Natural killer cell treated with Interleukin-12 subunit alpha and Interleukin-12 subunit beta and Interleukin-15 and Interleukin-18, amount 100 ng/mL, for 72 hours (primary cell): ENCODE data around the gene SULT1C2. TPM values are rescaled to one million over a fixed set of nuclear protein-coding genes. Genes with fewer than 3 reads are reported as not detected.
A peak's percentile ranks its signal among the peaks of the same experiment; 100 is the strongest.
"Not testable (repeated sequence)": the region's sequence is repeated elsewhere in the genome, so short reads cannot be mapped to it uniquely, and the experiment has no call there.

Experiments used
- ATAC-seq, 2 donors: fragments of 150-1000 bp; cut with Tn5 transposase in 1 of 2; sonication (Bioruptor Pico), chemical (Tn5 transposase) in 1 of 2; 2 replicates each; pipeline ENCODE4 v1.10.0; 2021
- DNase-seq: peaks from one replicate; pipeline ENCODE4 v3.0.0; 2022; ENCODE audit warnings: low spot score
- H3K27ac Mint-ChIP-seq, 2 donors: 1 replicate in 1 of 2; 2 replicates in 1 of 2; pipeline ENCODE4 v1.8.0; 2022; ENCODE audit warnings: mixed read lengths in 2 of 2, mild to moderate bottlenecking in 1 of 2, moderate library complexity in 1 of 2
- H3K27me3 Mint-ChIP-seq, 2 donors: 1 replicate in 1 of 2; 2 replicates in 1 of 2; pipeline ENCODE4 v1.8.0; 2022; ENCODE audit warnings: mixed read lengths in 2 of 2
- H3K36me3 Mint-ChIP-seq: one replicate; pipeline ENCODE4 v1.8.0; 2022; ENCODE audit warnings: mixed read lengths
- H3K4me1 Mint-ChIP-seq, 2 donors: 1 replicate in 1 of 2; 2 replicates in 1 of 2; pipeline ENCODE4 v1.8.0; 2022; ENCODE audit warnings: low read depth in 2 of 2, mixed read lengths in 2 of 2, mild to moderate bottlenecking in 1 of 2
- H3K4me3 Mint-ChIP-seq: one replicate; pipeline ENCODE4 v1.8.0; 2022; ENCODE audit warnings: mixed read lengths
- H3K9me3 Mint-ChIP-seq: 2 replicates; pipeline ENCODE4 v1.8.0; 2022; ENCODE audit warnings: mixed read lengths
- total RNA-seq, 2 donors: library from RNA; stranded (reverse); gene quantifications; one replicate each; pipeline ENCODE4 v1.2.3, GENCODE V29; 2022

Gene SULT1C2
- total RNA-seq, 2 donors from 2014 or later: not detected

GRCh38 chr2:108270768-108271506 lies 17.8 kb upstream of the SULT1C2 start:
- H3K4me3 Mint-ChIP-seq: no peak overlapping the region
- H3K36me3 Mint-ChIP-seq: no peaks in the 10 kb centered on the region

DNA sequence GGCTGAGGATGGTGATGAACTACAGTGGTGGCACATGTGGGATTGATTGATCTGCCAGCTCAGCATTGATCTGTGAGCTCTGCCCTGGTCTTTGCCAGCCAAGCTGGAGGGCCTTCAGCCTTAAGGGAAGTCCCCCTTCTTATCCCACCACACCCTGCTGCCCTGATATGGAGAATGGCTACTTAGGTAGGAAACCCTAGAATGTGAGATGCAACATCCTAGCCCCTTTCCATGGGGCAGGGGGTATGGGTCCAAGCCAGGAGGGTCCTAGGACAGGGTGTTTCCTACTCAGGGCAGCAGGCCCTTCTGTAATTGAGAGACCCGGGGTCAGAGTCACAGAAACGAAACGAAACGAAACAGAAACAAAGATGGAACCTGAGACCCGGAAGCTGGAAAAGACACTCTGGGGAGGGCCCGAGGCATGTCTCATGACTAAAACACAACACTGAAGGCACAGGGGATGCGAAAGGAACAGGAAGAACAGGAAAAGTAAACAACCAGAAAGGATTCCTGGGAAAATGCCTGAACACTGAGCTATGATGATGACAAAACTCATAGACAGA lies 16.9 kb upstream of the SULT1C2 start:
- no peak for DNase-seq
- peak in 1 of 2 donors; percentile 22 for ATAC-seq
- no peak overlapping the region for H3K27ac Mint-ChIP-seq
- peaks cover 2 to 5% of the 10 kb centered on the region in 2 donors for H3K27me3 Mint-ChIP-seq
- no peaks in the 10 kb centered on the region for H3K4me1 Mint-ChIP-seq
- H3K9me3 Mint-ChIP-seq: no peaks in the 10 kb centered on the region
- no peak overlapping the region for H3K4me3 Mint-ChIP-seq
- no peaks in the 10 kb centered on the region for H3K36me3 Mint-ChIP-seq

More at GRCh38 chr2:108270768-108271506, 17.8 kb upstream of the SULT1C2 start:
- Mint-ChIP-seq H3K27ac (no peak overlapping the region), H3K4me1 (no peaks in the 10 kb centered on the region), H3K27me3 (peaks cover 3 to 5% of the 10 kb centered on the region in 2 donors), H3K9me3 (no peaks in the 10 kb centered on the region)
- DNase-seq: no peak
- no peak for ATAC-seq

GRCh38 chr2:108278631-108279030 lies 10.1 kb upstream of the SULT1C2 start:
- DNase-seq: no peak
- ATAC-seq: no peak
- Mint-ChIP-seq H3K27ac (no peak overlapping the region), H3K4me1 (no peaks in the 10 kb centered on the region), H3K4me3 (no peak overlapping the region), H3K27me3 (peaks cover 0 to 3% of the 10 kb centered on the region in 2 donors), H3K9me3 (no peaks in the 10 kb centered on the region), H3K36me3 (no peaks in the 10 kb centered on the region)

- Mint-ChIP-seq H3K4me1 (no peaks in the 10 kb centered on the region), H3K4me3 (no peak overlapping the region), H3K36me3 (no peaks in the 10 kb centered on the region), H3K27ac (no peak overlapping the region), H3K27me3 (peaks cover 0 to 3% of the 10 kb centered on the region in 2 donors), H3K9me3 (no peaks in the 10 kb centered on the region)
- DNase-seq (no peak), ATAC-seq (no peak)
These were observed 9.2 kb upstream of the SULT1C2 start for GRCh38 chr2:108279468-108279867.

- DNase-seq (no peak), ATAC-seq (no peak)
- H3K9me3 Mint-ChIP-seq: peaks cover 3% of the 10 kb centered on the region
- H3K4me1 Mint-ChIP-seq: no peaks in the 10 kb centered on the region
- H3K27ac Mint-ChIP-seq: no peak overlapping the region
- H3K36me3 Mint-ChIP-seq: no peaks in the 10 kb centered on the region
- H3K4me3 Mint-ChIP-seq: no peak overlapping the region
- peaks cover 6 to 7% of the 10 kb centered on the region in 2 donors for H3K27me3 Mint-ChIP-seq
These were observed 8.2 kb upstream of the SULT1C2 start for GRCh38 chr2:108280466-108280865.

DNA sequence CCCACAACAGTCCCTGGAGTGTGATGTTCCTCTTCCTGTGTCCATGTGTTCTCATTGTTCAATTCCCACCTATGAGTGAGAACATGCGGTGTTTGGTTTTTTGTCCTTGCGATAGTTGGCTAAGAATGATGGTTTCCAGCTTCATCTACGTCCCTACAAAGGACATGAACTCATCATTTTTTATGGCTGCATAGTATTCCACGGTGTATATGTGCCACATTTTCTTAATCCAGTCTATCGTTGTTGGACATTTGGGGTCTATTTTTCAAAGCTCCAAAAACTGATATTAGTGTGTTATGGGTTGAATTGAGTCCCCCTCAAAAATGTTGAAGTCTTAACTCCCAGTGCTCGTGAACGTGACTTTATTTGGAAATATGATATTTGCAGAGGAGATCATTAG lies 4.1 kb upstream of the SULT1C2 start:
- H3K36me3 Mint-ChIP-seq: not testable (repeated sequence)
- peaks cover 9 to 17% of the 10 kb centered on the region in 2 donors for H3K27me3 Mint-ChIP-seq

DNA sequence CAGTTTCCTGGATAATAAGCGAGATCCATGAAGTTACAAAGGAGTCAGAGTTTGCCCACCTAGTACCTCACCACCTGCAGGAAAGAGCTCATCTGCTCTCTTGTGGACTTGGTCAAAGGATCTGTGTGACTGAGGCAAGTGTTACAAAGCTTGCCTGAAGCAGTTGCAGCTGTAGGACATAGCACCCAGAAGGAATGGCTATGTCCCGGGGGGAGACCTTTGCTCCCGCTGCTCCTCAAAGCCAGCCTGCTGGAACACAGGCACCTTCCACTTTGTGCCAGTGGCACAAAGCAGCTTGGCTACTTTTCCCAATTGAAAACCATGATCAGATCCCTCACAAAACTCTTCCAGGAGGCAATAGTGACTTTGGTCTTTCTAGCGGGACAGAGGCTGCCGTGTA lies 3.1 kb upstream of the SULT1C2 start:
- peaks cover 3% of the 10 kb centered on the region for H3K9me3 Mint-ChIP-seq
- no peak overlapping the region for H3K27ac Mint-ChIP-seq

More for the DNA sequence above, 4.1 kb upstream of the SULT1C2 start:
- ATAC-seq, H3K4me3 Mint-ChIP-seq, H3K4me1 Mint-ChIP-seq, DNase-seq, H3K9me3 Mint-ChIP-seq, H3K27ac Mint-ChIP-seq: not testable (repeated sequence)

DNA sequence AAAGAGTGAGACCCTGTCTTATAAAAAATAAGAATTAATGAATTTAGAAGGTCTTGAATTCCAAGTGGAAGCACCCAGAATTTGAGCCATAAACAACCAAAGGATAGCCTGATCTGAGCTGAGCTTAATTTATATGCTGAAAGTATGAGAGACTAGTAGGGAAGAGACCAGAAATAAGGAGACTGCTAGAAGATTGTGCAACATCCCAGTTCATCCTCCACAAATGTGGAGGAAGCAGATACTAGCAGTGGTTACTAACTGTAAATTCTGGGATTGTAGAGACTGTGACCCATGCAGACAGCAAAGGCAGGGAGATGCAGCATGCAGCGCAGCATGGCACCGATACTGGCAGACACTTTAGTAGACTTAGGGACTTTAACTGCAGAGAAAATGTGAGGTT lies 1.5 kb upstream of the SULT1C2 start:
- peaks cover 3% of the 10 kb centered on the region for H3K9me3 Mint-ChIP-seq
- peaks cover 13 to 17% of the 10 kb centered on the region in 2 donors for H3K27me3 Mint-ChIP-seq
- H3K36me3 Mint-ChIP-seq: no peaks in the 10 kb centered on the region
- ATAC-seq (no peak), DNase-seq (no peak)
- no peak overlapping the region for H3K4me3 Mint-ChIP-seq
- H3K27ac Mint-ChIP-seq: no peak overlapping the region
- H3K4me1 Mint-ChIP-seq: no peaks in the 10 kb centered on the region

More for the DNA sequence above, 3.1 kb upstream of the SULT1C2 start:
- peaks cover 9 to 17% of the 10 kb centered on the region in 2 donors for H3K27me3 Mint-ChIP-seq
- H3K4me1 Mint-ChIP-seq: no peaks in the 10 kb centered on the region
- no peaks in the 10 kb centered on the region for H3K36me3 Mint-ChIP-seq
- H3K4me3 Mint-ChIP-seq: no peak overlapping the region
- no peak for ATAC-seq
- DNase-seq: no peak

DNA sequence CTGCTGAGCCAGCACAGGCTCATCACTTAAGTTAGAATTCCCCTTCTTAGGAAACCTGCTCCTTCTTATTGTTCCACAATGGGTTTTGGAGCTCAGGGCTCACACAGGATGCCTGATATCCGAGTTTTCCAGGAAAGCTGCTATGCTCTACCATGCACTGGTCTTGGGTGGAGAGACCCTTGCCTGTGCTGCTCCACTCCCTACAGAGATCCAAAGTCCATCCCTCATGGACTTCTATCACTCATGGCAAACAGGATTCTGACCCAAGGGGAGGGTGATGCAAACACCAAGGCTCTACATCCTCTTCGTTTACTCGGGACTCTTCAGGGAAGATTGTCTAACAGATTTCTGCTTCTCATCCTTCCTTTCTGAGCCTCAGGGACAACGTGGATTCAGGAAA lies 5.2 kb downstream of the SULT1C2 start:
- DNase-seq: no peak
- no peak overlapping the region for H3K27ac Mint-ChIP-seq
- no peak for ATAC-seq
- no peaks in the 10 kb centered on the region for H3K36me3 Mint-ChIP-seq
- H3K4me3 Mint-ChIP-seq: no peak overlapping the region
- H3K9me3 Mint-ChIP-seq: no peaks in the 10 kb centered on the region
- peaks cover 0 to 7% of the 10 kb centered on the region in 2 donors for H3K27me3 Mint-ChIP-seq
- H3K4me1 Mint-ChIP-seq: no peaks in the 10 kb centered on the region

GRCh38 chr2:108297436-108298141 lies 8.9 kb downstream of the SULT1C2 start:
- H3K27me3 Mint-ChIP-seq: peaks cover 3 to 6% of the 10 kb centered on the region in 2 donors
- H3K9me3 Mint-ChIP-seq: no peaks in the 10 kb centered on the region
- H3K4me1 Mint-ChIP-seq: peaks cover 0 to 2% of the 10 kb centered on the region in 2 donors
- H3K36me3 Mint-ChIP-seq: no peaks in the 10 kb centered on the region
- no peak for ATAC-seq
- H3K27ac Mint-ChIP-seq: no peak overlapping the region
- H3K4me3 Mint-ChIP-seq: no peak overlapping the region
- DNase-seq: no peak

- Mint-ChIP-seq H3K9me3 (no peaks in the 10 kb centered on the region), H3K27ac (no peak overlapping the region), H3K4me1 (peaks cover 0 to 8% of the 10 kb centered on the region in 2 donors), H3K4me3 (no peak overlapping the region), H3K36me3 (no peaks in the 10 kb centered on the region), H3K27me3 (peaks cover 3 to 10% of the 10 kb centered on the region in 2 donors)
- no peak for DNase-seq
- ATAC-seq: no peak
These were observed 12.9 kb downstream of the SULT1C2 start for GRCh38 chr2:108301558-108301957.

DNA sequence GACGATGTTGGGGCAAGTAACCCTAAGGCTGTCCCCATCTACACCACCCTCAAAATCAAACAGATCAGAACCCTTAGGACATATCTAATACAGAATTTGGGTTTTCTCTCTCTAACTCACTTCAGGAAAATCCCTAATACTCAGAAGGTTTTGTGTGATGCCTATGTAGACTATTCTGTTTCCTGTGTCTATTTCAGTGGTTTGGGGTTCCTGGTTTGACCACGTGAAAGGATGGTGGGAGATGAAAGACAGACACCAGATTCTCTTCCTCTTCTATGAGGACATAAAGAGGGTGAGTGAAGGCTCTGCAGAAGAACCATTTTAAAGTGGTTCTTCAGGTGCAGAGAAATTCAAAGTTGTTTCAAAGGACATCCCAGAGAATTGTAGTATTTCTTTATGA lies 16.3 kb downstream of the SULT1C2 start:
- no peaks in the 10 kb centered on the region for H3K36me3 Mint-ChIP-seq
- ATAC-seq: peak in 1 of 2 donors; percentile 43
- DNase-seq: no peak
- no peak overlapping the region for H3K4me3 Mint-ChIP-seq
- peaks cover 0 to 8% of the 10 kb centered on the region in 2 donors for H3K4me1 Mint-ChIP-seq
- H3K27me3 Mint-ChIP-seq: peaks cover 6 to 21% of the 10 kb centered on the region in 2 donors
- H3K27ac Mint-ChIP-seq: no peak overlapping the region
- H3K9me3 Mint-ChIP-seq: no peaks in the 10 kb centered on the region

DNA sequence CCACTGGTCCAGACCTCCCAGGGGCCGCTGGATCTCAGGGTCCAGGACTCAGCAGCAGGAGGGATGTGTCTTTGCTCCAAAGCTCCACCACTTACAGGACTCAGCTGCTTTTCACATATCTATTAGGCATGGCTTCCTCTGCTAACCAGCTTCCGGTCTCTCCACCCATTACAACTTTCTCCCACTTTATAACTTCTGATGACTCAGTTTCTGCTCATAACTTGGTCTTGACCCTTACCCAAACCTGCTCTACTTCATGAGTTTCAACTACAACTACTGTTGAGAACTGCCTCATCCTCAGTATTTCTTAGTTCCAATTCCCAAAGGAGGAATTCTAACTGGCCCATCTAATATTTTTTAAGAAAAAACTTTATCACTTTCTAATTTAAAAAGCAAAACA lies 17.2 kb downstream of the SULT1C2 start:
- H3K4me1 Mint-ChIP-seq: peaks cover 0 to 7% of the 10 kb centered on the region in 2 donors
- H3K4me3 Mint-ChIP-seq: no peak overlapping the region
- H3K27ac Mint-ChIP-seq: no peak overlapping the region
- H3K9me3 Mint-ChIP-seq: no peaks in the 10 kb centered on the region
- H3K36me3 Mint-ChIP-seq: no peaks in the 10 kb centered on the region
- no peak for DNase-seq
- peaks cover 5 to 21% of the 10 kb centered on the region in 2 donors for H3K27me3 Mint-ChIP-seq
- no peak for ATAC-seq

DNA sequence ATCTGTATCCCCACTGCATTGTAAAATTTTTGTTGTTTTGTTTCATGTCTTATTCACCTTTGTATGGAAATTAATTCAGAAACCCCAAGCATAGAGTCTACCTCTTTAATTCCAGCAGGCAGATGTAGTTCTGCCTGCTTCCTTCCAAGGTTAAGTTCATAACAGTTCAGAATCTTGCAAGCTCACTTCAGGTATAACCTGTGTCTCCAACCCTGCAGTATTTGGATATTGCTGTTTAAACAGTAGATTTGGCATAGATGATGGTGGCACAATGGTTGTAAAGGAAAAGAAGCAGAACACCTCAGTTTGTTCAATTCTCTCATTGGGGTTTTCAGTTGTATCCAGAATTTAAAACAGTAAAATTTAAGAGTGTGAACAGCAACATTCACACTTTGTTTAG lies 21.2 kb downstream of the SULT1C2 start:
- ATAC-seq: no peak
- Mint-ChIP-seq H3K27ac (no peak overlapping the region), H3K36me3 (no peaks in the 10 kb centered on the region), H3K4me1 (peaks cover 0 to 3% of the 10 kb centered on the region in 2 donors), H3K4me3 (no peak overlapping the region), H3K9me3 (peaks cover 3% of the 10 kb centered on the region), H3K27me3 (peaks cover 5 to 19% of the 10 kb centered on the region in 2 donors)
- DNase-seq: no peak
